Liver (tissue), 9 donors: ENCODE data around the gene SFN. TPM values are rescaled to one million over a fixed set of nuclear protein-coding genes. Genes with fewer than 3 reads are reported as not detected.

Experiments
- DNase-seq: peaks from one replicate; pipeline ENCODE4 v3.0.0-alpha.2; 2017; ENCODE audit warnings: low spot score
- H3K27ac ChIP-seq, 2 donors: one replicate each; pipeline ENCODE4 v1.7.0; 2013; ENCODE audit warnings: inconsistent platforms in 2 of 2, low read length in 2 of 2, control low read depth in 1 of 2, low read depth in 1 of 2, mild to moderate bottlenecking in 1 of 2
- H3K27me3 ChIP-seq, 4 donors: one replicate each; pipeline versions ENCODE4 v1.6.1 to v1.7.0; 2013; ENCODE audit warnings: low read length in 3 of 4, inconsistent platforms in 1 of 4, mild to moderate bottlenecking in 1 of 4, moderate library complexity in 1 of 4; ENCODE audit not compliant: control insufficient read depth in 4 of 4, insufficient read depth in 4 of 4
- H3K36me3 ChIP-seq, 4 donors: one replicate each; pipeline versions ENCODE4 v1.6.1 to v1.7.0; 2013; ENCODE audit warnings: low read length in 3 of 4, mild to moderate bottlenecking in 3 of 4, low read depth in 1 of 4, moderate library complexity in 1 of 4; ENCODE audit not compliant: control insufficient read depth in 4 of 4, insufficient read depth in 3 of 4
- H3K4me1 ChIP-seq, 4 donors: one replicate each; pipeline versions ENCODE4 v1.6.1 to v1.7.0; 2013; ENCODE audit warnings: low read length in 3 of 4, mild to moderate bottlenecking in 3 of 4, moderate library complexity in 1 of 4; ENCODE audit not compliant: control insufficient read depth in 4 of 4, insufficient read depth in 4 of 4
- H3K4me3 ChIP-seq, 3 donors: one replicate each; pipeline versions ENCODE4 v1.6.1 to v1.7.0; 2013; ENCODE audit warnings: low read length in 3 of 3, control low read depth in 1 of 3, low read depth in 1 of 3, mild to moderate bottlenecking in 1 of 3
- H3K9ac ChIP-seq, 2 donors: one replicate each; pipeline ENCODE4 v1.7.0; 2013; ENCODE audit warnings: low read length in 2 of 2, mild to moderate bottlenecking in 2 of 2, moderate library complexity in 2 of 2, control low read depth in 1 of 2, low read depth in 1 of 2
- H3K9me3 ChIP-seq, 4 donors: one replicate each; pipeline versions ENCODE4 v1.6.1 to v1.7.0; 2013; ENCODE audit warnings: low read length in 3 of 4; ENCODE audit not compliant: control insufficient read depth in 4 of 4
- FOXA1 ChIP-seq: IDR thresholded peaks from 2 replicates; pipeline ENCODE4 v1.6.1; 2016; ENCODE audit warnings: antibody characterized with exemption
- FOXA2 ChIP-seq: IDR thresholded peaks from 2 replicates; pipeline ENCODE4 v1.6.1; 2016; ENCODE audit warnings: antibody characterized with exemption
- GABPA ChIP-seq, 2 donors: IDR thresholded peaks in 1 of 2; conservative IDR thresholded peaks in 1 of 2; 2 replicates each; pipeline ENCODE4 v1.6.1; 2016; ENCODE audit warnings: antibody characterized with exemption in 2 of 2, mild to moderate bottlenecking in 1 of 2, moderate library complexity in 1 of 2
- HNF4A ChIP-seq, 2 donors: conservative IDR thresholded peaks; 2 replicates each; pipeline ENCODE4 v1.6.1; 2016; ENCODE audit warnings: antibody characterized with exemption in 2 of 2, mild to moderate bottlenecking in 2 of 2
- HNF4G ChIP-seq: IDR thresholded peaks from 2 replicates; pipeline ENCODE4 v1.6.1; 2016; ENCODE audit warnings: antibody characterized with exemption
- JUND ChIP-seq, 2 donors: IDR thresholded peaks; 2 replicates each; pipeline ENCODE4 v1.6.1; 2016; ENCODE audit warnings: antibody characterized with exemption in 2 of 2
- MAX ChIP-seq: IDR thresholded peaks from 2 replicates; pipeline ENCODE4 v1.6.1; 2016; ENCODE audit warnings: antibody characterized with exemption
- NR2F2 ChIP-seq: IDR thresholded peaks from 2 replicates; pipeline ENCODE4 v1.6.1; 2016; ENCODE audit warnings: antibody characterized with exemption
- RAD21 ChIP-seq, 2 donors: IDR thresholded peaks; 2 replicates each; pipeline ENCODE4 v1.6.1; 2016; ENCODE audit warnings: antibody characterized with exemption in 2 of 2, mild to moderate bottlenecking in 2 of 2
- SP1 ChIP-seq: IDR thresholded peaks from 2 replicates; pipeline ENCODE4 v1.6.1; 2018; ENCODE audit warnings: antibody characterized with exemption, mild to moderate bottlenecking
- TAF1 ChIP-seq: conservative IDR thresholded peaks from 2 replicates; pipeline ENCODE4 v1.6.1; 2016; ENCODE audit warnings: antibody characterized with exemption, mild to moderate bottlenecking
- YY1 ChIP-seq: IDR thresholded peaks from 2 replicates; pipeline ENCODE4 v1.6.1; 2016; ENCODE audit warnings: antibody characterized with exemption, mild to moderate bottlenecking
- WGBS: extraction: QIAGEN DNeasy Blood & Tissue Kit; methylation state at CpG from one replicate; pipeline ENCODE4 v1.1.7; 2013; 5-methylcytosine and 5-hydroxymethylcytosine counted together
- polyA plus RNA-seq, 2 donors: library from polyadenylated mRNA; stranded (reverse) in 1 of 2; unstranded in 1 of 2; fragments of 200-250 nt in 1 of 2; fragments of >200 nt in 1 of 2; fragmentation: Nextera tagmentation in 1 of 2; extraction: Ambion mirVana in 1 of 2; gene quantifications; one replicate each; pipeline versions ENCODE4 v1.2.1 to v1.2.3, GENCODE V29; 2013 to 2015
- total RNA-seq, 2 donors: library from RNA; depleted of rRNA; stranded (reverse); fragments of >200 nt; gene quantifications; one replicate each; pipeline ENCODE4 v1.2.3, GENCODE V29; 2014
- TF ChIP-seq, protein P1 (sequence below): IDR thresholded peaks from 2 replicates; pipeline ENCODE4 v1.6.1; 2016; ENCODE audit warnings: antibody characterized with exemption, mild to moderate bottlenecking
- TF ChIP-seq, protein P2 (sequence below): IDR thresholded peaks from 2 replicates; pipeline ENCODE4 v1.6.1; 2016; ENCODE audit warnings: antibody characterized with exemption
- TF ChIP-seq, protein P3 (sequence below): IDR thresholded peaks from 2 replicates; pipeline ENCODE4 v1.6.1; 2016; ENCODE audit warnings: antibody characterized with exemption
- TF ChIP-seq, protein P4 (sequence below): fragments of 150-350 bp; IDR thresholded peaks from 2 replicates; pipeline ENCODE4 v1.5.1; 2017; ENCODE audit warnings: improper control_type of control experiment, low read depth, low read length; ENCODE audit not compliant: missing input control
- donor health status: healthy.
- donor health status: healthy.
- donor health status: healthy.
- donor health status: healthy.
- donor health status: healthy.

The SFN gene
- total and polyA plus RNA-seq, 4 donors: 0.17 to 0.69 TPM; not detected in 2

GRCh38 chr1:26827663-26828062, 35.3 kb upstream of the SFN start:
- peak overlapping the region; percentile 46 to 69 for H3K9ac ChIP-seq
- DNase-seq: no peak
- H3K9me3 ChIP-seq: no peaks in the 10 kb centered on the region
- no peaks in the 10 kb centered on the region for H3K27me3 ChIP-seq
- peaks cover 0 to 3% (median 0%) of the 10 kb centered on the region in 4 donors for H3K36me3 ChIP-seq
- peak overlapping the region; percentile 48 to 64 for H3K27ac ChIP-seq
- peak overlapping the region in 2 of 3 donors; percentile 67 to 87 for H3K4me3 ChIP-seq
- peaks cover 15 to 60% (median 48%) of the 10 kb centered on the region in 4 donors for H3K4me1 ChIP-seq
- TF ChIP-seq GABPA (IDR thresholded peaks at IDR 0.05 in 1 of 2, conservative IDR thresholded peaks at IDR 0.05 in 1 of 2): no peak
- TF ChIP-seq, protein P1, sequence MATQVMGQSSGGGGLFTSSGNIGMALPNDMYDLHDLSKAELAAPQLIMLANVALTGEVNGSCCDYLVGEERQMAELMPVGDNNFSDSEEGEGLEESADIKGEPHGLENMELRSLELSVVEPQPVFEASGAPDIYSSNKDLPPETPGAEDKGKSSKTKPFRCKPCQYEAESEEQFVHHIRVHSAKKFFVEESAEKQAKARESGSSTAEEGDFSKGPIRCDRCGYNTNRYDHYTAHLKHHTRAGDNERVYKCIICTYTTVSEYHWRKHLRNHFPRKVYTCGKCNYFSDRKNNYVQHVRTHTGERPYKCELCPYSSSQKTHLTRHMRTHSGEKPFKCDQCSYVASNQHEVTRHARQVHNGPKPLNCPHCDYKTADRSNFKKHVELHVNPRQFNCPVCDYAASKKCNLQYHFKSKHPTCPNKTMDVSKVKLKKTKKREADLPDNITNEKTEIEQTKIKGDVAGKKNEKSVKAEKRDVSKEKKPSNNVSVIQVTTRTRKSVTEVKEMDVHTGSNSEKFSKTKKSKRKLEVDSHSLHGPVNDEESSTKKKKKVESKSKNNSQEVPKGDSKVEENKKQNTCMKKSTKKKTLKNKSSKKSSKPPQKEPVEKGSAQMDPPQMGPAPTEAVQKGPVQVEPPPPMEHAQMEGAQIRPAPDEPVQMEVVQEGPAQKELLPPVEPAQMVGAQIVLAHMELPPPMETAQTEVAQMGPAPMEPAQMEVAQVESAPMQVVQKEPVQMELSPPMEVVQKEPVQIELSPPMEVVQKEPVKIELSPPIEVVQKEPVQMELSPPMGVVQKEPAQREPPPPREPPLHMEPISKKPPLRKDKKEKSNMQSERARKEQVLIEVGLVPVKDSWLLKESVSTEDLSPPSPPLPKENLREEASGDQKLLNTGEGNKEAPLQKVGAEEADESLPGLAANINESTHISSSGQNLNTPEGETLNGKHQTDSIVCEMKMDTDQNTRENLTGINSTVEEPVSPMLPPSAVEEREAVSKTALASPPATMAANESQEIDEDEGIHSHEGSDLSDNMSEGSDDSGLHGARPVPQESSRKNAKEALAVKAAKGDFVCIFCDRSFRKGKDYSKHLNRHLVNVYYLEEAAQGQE: no peak
- TF ChIP-seq, protein P2, sequence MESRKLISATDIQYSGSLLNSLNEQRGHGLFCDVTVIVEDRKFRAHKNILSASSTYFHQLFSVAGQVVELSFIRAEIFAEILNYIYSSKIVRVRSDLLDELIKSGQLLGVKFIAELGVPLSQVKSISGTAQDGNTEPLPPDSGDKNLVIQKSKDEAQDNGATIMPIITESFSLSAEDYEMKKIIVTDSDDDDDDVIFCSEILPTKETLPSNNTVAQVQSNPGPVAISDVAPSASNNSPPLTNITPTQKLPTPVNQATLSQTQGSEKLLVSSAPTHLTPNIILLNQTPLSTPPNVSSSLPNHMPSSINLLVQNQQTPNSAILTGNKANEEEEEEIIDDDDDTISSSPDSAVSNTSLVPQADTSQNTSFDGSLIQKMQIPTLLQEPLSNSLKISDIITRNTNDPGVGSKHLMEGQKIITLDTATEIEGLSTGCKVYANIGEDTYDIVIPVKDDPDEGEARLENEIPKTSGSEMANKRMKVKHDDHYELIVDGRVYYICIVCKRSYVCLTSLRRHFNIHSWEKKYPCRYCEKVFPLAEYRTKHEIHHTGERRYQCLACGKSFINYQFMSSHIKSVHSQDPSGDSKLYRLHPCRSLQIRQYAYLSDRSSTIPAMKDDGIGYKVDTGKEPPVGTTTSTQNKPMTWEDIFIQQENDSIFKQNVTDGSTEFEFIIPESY: no peak
- no peak for TF ChIP-seq RAD21 (IDR thresholded peaks at IDR 0.05)
- no peak for TF ChIP-seq FOXA2
- TF ChIP-seq, protein P3, sequence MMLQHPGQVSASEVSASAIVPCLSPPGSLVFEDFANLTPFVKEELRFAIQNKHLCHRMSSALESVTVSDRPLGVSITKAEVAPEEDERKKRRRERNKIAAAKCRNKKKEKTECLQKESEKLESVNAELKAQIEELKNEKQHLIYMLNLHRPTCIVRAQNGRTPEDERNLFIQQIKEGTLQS: no peak
- no peak for TF ChIP-seq NR2F2
- no peak for TF ChIP-seq HNF4G
- TF ChIP-seq, protein P4, sequence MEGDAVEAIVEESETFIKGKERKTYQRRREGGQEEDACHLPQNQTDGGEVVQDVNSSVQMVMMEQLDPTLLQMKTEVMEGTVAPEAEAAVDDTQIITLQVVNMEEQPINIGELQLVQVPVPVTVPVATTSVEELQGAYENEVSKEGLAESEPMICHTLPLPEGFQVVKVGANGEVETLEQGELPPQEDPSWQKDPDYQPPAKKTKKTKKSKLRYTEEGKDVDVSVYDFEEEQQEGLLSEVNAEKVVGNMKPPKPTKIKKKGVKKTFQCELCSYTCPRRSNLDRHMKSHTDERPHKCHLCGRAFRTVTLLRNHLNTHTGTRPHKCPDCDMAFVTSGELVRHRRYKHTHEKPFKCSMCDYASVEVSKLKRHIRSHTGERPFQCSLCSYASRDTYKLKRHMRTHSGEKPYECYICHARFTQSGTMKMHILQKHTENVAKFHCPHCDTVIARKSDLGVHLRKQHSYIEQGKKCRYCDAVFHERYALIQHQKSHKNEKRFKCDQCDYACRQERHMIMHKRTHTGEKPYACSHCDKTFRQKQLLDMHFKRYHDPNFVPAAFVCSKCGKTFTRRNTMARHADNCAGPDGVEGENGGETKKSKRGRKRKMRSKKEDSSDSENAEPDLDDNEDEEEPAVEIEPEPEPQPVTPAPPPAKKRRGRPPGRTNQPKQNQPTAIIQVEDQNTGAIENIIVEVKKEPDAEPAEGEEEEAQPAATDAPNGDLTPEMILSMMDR: no peak
- TF ChIP-seq SP1: no peak
- no peak for TF ChIP-seq JUND (IDR thresholded peaks at IDR 0.05)
- TF ChIP-seq MAX: no peak
- TF ChIP-seq HNF4A (conservative IDR thresholded peaks at IDR 0.05): no peak
- no peak for TF ChIP-seq TAF1
- TF ChIP-seq YY1: no peak
- no peak for TF ChIP-seq FOXA1
- 64% methylated on average over 11 of the region's 11 CpGs for WGBS

- Histone ChIP-seq H3K27me3 (no peaks in the 10 kb centered on the region), H3K4me1 (peaks cover 15 to 63% (median 50%) of the 10 kb centered on the region in 4 donors), H3K9ac (peak overlapping the region in 1 of 2 donors; percentile 42), H3K9me3 (no peaks in the 10 kb centered on the region), H3K36me3 (peaks cover 0 to 3% (median 2%) of the 10 kb centered on the region in 4 donors), H3K4me3 (no peak overlapping the region), H3K27ac (peak overlapping the region; percentile 33 to 51)
- TF ChIP-seq FOXA1: no peak
- no peak for TF ChIP-seq TAF1
- TF ChIP-seq GABPA (IDR thresholded peaks at IDR 0.05 in 1 of 2, conservative IDR thresholded peaks at IDR 0.05 in 1 of 2): no peak
- TF ChIP-seq HNF4A (conservative IDR thresholded peaks at IDR 0.05): no peak
- TF ChIP-seq SP1: no peak
- TF ChIP-seq JUND (IDR thresholded peaks at IDR 0.05): no peak
- TF ChIP-seq, protein P3: no peak
- no peak for DNase-seq
- WGBS: 47% methylated on average over 4 of the region's 4 CpGs
Measured at GRCh38 chr1:26828411-26828991, 34.4 kb upstream of the SFN start.
